Measurements from ENCODE around the gene PTOV1.

Gene PTOV1

DNA sequence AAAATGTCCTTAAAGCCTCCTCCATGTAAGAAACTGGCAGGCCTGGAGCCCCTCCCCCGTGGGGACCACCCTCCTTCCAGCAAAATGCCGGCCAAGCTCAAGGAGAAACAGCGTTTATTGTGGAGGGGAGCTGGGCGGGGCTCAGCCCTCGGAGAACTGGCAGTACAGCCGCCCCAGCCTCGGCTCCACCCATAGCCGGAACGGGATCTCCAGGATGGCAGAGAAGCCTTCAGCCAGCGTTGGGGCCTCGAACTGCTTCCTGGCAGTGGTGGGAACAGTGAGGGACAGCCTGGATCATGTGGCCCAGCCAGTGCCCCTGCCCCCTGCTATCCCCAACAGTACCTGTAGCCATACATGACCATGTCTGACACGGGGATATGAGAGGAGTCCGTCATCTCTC lies 10.1 kb downstream of the PTOV1 start:
- H3K4me3 ChIP-seq (replicated peaks; ENCODE audit: low read depth, low read length): no peak overlapping the region
- no peak for DNase-seq (ENCODE audit: extremely low read depth, insufficient read length)
- H3K27me3 ChIP-seq (replicated peaks; ENCODE audit: control insufficient read depth, insufficient read depth, low read length): no peaks in the 10 kb centered on the region
- H3K36me3 ChIP-seq (ENCODE audit: control insufficient read depth, insufficient read depth, low read length): peaks cover 49% of the 10 kb centered on the region
- TF ChIP-seq, protein P1, sequence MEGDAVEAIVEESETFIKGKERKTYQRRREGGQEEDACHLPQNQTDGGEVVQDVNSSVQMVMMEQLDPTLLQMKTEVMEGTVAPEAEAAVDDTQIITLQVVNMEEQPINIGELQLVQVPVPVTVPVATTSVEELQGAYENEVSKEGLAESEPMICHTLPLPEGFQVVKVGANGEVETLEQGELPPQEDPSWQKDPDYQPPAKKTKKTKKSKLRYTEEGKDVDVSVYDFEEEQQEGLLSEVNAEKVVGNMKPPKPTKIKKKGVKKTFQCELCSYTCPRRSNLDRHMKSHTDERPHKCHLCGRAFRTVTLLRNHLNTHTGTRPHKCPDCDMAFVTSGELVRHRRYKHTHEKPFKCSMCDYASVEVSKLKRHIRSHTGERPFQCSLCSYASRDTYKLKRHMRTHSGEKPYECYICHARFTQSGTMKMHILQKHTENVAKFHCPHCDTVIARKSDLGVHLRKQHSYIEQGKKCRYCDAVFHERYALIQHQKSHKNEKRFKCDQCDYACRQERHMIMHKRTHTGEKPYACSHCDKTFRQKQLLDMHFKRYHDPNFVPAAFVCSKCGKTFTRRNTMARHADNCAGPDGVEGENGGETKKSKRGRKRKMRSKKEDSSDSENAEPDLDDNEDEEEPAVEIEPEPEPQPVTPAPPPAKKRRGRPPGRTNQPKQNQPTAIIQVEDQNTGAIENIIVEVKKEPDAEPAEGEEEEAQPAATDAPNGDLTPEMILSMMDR (IDR thresholded peaks at IDR 0.05; ENCODE audit: insufficient read depth, low read length, poor library complexity, severe bottlenecking): no peak

DNA sequence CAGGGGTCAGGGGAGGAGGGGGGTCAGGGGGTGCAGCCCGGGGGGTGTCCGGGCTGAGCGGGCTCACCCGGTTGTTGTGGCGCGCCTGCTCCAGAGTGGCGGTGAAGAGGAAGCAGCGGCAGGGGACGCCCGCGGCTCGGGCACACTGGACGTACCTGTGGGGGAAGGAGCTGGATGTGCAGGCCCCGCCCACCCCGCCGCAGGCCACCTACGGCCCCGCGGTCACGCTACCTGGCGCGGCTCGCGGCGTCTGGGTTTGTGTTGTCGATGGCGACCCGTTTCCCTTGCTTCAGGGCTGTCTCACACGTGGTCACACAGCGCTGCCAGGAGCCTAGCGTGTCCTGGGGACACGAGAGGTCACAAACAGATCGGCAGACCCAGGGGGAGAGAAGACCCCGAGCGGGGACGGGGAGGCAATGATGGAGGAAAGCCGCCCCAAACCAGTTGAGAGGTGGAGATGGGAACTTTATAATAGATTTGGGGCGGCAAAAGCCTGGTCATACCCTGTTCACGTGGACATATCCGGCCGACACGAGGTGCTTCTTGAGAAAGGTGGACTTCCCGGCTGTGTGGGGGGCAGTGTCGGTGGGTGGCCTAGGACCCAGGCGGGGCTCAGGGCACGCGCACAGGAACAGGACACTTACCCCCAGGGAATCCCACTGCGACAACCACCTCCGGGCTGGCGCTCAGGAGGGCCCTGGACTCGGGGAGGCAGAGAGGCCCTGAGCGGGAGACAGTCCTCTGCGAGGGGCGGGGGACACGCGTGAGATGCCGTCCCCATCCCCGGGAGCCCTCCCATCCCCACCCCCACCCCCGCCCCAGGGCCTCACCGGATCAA lies 10.8 kb downstream of the PTOV1 start:
- no peak overlapping the region for H3K4me3 ChIP-seq (replicated peaks; ENCODE audit: low read depth, low read length)
- peaks cover 47% of the 10 kb centered on the region for H3K36me3 ChIP-seq (ENCODE audit: control insufficient read depth, insufficient read depth, low read length)
- DNase-seq (ENCODE audit: extremely low read depth, insufficient read length): no peak
- TF ChIP-seq, protein P1 (IDR thresholded peaks at IDR 0.05; ENCODE audit: insufficient read depth, low read length, poor library complexity, severe bottlenecking): no peak
- no peaks in the 10 kb centered on the region for H3K27me3 ChIP-seq (replicated peaks; ENCODE audit: control insufficient read depth, insufficient read depth, low read length)

DNA sequence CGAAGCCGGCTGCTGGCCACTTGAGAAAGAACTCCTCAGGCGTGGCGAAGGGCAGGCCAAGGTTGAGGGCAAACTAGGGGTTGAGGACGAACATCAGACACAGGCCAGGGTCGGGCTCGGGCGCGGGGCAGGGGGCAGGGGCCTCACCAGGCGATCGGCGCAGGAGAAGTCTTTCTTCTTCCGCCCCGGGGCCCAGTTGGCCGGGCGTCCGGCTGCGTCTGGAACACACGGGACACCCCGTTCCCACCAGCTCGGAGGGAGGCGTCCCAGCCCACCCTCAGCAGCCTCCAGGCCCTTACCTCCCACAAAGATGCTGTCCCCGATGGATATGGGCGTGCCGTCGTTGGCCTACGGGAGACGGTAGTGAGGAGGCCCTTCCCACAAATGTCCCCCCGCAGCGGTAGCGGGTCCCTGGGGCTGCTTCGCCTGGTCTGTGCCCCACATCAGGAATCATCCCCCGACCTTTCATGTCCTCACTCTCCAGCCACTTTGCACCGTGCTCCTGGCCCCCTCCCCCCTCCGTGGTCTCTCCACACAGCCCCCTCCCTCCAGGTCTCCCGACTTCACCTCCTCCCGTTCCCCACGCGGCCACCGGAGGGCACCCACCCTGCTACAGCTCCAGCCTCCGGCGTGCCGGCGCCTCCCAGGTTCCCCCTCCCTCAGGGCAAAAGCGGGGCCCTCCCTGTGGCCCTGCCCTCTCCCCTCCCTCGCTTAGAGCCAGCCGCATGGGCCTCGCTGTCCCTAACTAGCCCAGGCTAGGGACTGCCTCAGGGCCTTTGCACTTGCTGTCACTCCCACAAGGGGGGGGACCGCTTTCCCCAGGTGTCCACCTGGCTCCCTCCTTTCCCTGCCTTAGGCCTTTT lies 11.7 kb downstream of the PTOV1 start:
- no peak for DNase-seq (ENCODE audit: extremely low read depth, insufficient read length)

DNA sequence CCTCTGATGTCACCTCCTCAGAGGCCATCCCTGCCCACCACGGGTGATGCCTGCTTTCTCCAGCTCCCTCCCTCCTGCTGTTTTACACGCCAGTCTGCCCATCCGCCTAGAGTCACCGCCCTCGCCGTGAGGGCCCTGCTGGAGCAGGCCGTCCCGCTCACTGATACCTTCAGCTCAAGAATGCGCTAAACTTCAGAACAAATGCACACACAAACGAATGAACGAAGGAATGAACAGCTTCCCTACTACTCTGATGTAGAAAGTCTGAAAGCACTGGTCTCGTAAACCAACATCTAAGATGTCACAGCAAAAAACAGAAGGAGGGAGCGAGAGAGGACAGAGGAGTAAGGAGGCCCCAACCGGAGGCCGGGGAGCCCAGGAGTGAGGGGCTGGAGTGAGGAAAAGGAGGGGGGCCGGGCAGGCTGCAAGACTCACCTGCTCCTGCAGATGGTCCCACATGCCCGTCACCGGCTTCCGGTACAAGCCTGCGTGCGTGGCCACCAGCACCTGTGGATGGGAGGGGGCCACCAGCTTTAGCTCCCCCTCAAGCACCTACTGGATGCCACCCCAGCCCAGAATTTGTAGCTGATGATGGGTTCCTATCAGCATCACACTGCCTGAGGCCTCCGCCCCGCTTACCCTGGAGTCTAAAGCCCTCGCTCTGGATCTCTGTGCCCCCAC lies 12.4 kb downstream of the PTOV1 start:
- TF ChIP-seq, protein P1 (IDR thresholded peaks at IDR 0.05; ENCODE audit: insufficient read depth, low read length, poor library complexity, severe bottlenecking): no peak
- H3K27me3 ChIP-seq (replicated peaks; ENCODE audit: control insufficient read depth, insufficient read depth, low read length): no peaks in the 10 kb centered on the region
- peaks cover 38% of the 10 kb centered on the region for H3K36me3 ChIP-seq (ENCODE audit: control insufficient read depth, insufficient read depth, low read length)
- no peak for DNase-seq (ENCODE audit: extremely low read depth, insufficient read length)
- no peak overlapping the region for H3K4me3 ChIP-seq (replicated peaks; ENCODE audit: low read depth, low read length)

More for the DNA sequence above, 11.7 kb downstream of the PTOV1 start:
- TF ChIP-seq, protein P1 (IDR thresholded peaks at IDR 0.05; ENCODE audit: insufficient read depth, low read length, poor library complexity, severe bottlenecking): peak; percentile 22
- Histone ChIP-seq H3K27me3 (replicated peaks; ENCODE audit: control insufficient read depth, insufficient read depth, low read length) (no peaks in the 10 kb centered on the region), H3K4me3 (replicated peaks; ENCODE audit: low read depth, low read length) (no peak overlapping the region), H3K36me3 (ENCODE audit: control insufficient read depth, insufficient read depth, low read length) (peaks cover 45% of the 10 kb centered on the region)

DNA sequence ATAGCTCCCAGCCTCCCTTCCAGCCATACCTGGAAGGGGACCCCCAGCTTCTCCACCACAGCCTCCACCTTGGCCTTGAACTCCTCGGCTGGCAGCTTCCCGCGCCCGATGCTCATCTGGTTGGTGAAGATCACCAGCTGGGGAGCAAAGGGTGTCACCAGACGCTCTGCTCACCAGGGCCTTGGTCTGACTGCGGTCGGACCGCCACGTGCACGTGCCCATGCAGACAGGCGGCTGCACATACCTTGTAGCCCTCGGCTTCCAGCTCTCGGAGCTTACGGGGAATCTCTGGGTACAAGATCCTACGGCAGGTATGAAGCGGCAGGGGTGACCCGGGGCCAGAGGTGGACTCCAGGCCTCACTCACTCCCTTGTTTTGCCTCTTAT lies 13.0 kb downstream of the PTOV1 start:
- H3K4me3 ChIP-seq (replicated peaks; ENCODE audit: low read depth, low read length): no peak overlapping the region
- DNase-seq (ENCODE audit: extremely low read depth, insufficient read length): no peak
- H3K36me3 ChIP-seq (ENCODE audit: control insufficient read depth, insufficient read depth, low read length): peaks cover 35% of the 10 kb centered on the region
- no peaks in the 10 kb centered on the region for H3K27me3 ChIP-seq (replicated peaks; ENCODE audit: control insufficient read depth, insufficient read depth, low read length)
- TF ChIP-seq, protein P1 (IDR thresholded peaks at IDR 0.05; ENCODE audit: insufficient read depth, low read length, poor library complexity, severe bottlenecking): no peak
